HEK293 (cell line): ENCODE results near the gene CHRD.

ENCODE experiments used
- CTCF ChIA-PET: fragments of 350-600 bp; formaldehyde crosslinking; extraction: SDS; loops from one replicate; lab custom pipeline; 2021; ENCODE audit warnings: antibody characterized with exemption; lab: Yijun Ruan, JAX
- POLR2A ChIA-PET: fragments of 300-600 bp; formaldehyde crosslinking; extraction: SDS; loops from one replicate; lab custom pipeline; 2020; ENCODE audit warnings: antibody characterized with exemption, inconsistent platforms; lab: Yijun Ruan, JAX
- H3K27ac ChIP-seq: fragments of 200-500 bp; sonication (Bioruptor generic); 2 replicates; pipeline ENCODE4 v1.5.1; 2014; ENCODE audit warnings: low read depth, low read length, control low read depth, inconsistent platforms; ENCODE audit errors: extremely low read depth
- H3K36me3 ChIP-seq, 2 experiments: fragments of 200-500 bp in 1 of 2; sonication (Bioruptor generic) in 1 of 2; 1 replicate in 1 of 2; 2 replicates in 1 of 2; pipeline ENCODE4 v1.5.1; 2014 to 2017; ENCODE audit warnings: inconsistent platforms in 2 of 2, low read length in 2 of 2; ENCODE audit not compliant: control insufficient read depth in 2 of 2, insufficient read depth in 1 of 2
- H3K4me1 ChIP-seq: fragments of 200-500 bp; sonication (Bioruptor generic); 2 replicates; pipeline ENCODE4 v1.5.1; 2014; ENCODE audit warnings: mild to moderate bottlenecking, low read length, inconsistent platforms; ENCODE audit not compliant: control insufficient read depth, insufficient read depth
- H3K4me3 ChIP-seq: 2 replicates; pipeline ENCODE4 v1.5.1; 2011; ENCODE audit warnings: low read depth, mild to moderate bottlenecking, control low read depth, low read length, moderate library complexity
- H3K9me3 ChIP-seq: fragments of 200-500 bp; sonication (Bioruptor generic); 2 replicates; pipeline ENCODE4 v1.5.1; 2014; ENCODE audit warnings: low read depth, low read length, inconsistent platforms; ENCODE audit not compliant: control insufficient read depth, insufficient read depth
- GLIS2 ChIP-seq: fragments of 450-650 bp; formaldehyde crosslinking; IDR thresholded peaks from 2 replicates; pipeline ENCODE4 v1.5.1; 2016; ENCODE audit warnings: missing biosample characterization, missing genetic modification characterization
- MZF1 ChIP-seq: fragments of 450-650 bp; formaldehyde crosslinking; IDR thresholded peaks from 2 replicates; pipeline ENCODE4 v1.5.1; 2017; ENCODE audit warnings: missing biosample characterization, missing genetic modification characterization, borderline replicate concordance
- SALL2 ChIP-seq: fragments of 450-650 bp; formaldehyde crosslinking; IDR thresholded peaks from 2 replicates; pipeline ENCODE4 v1.5.0; 2017; ENCODE audit warnings: missing biosample characterization, mild to moderate bottlenecking, missing genetic modification characterization, borderline replicate concordance
- SP7 ChIP-seq: fragments of 450-650 bp; formaldehyde crosslinking; IDR thresholded peaks from 2 replicates; pipeline ENCODE4 v1.5.1; 2016; ENCODE audit warnings: missing biosample characterization, missing genetic modification characterization
- TRIM28 ChIP-seq: IDR thresholded peaks from 2 replicates; pipeline ENCODE4 v1.6.1; 2011; ENCODE audit warnings: low read length, control low read depth, borderline replicate concordance
- ZBTB1 ChIP-seq: fragments of 450-650 bp; formaldehyde crosslinking; IDR thresholded peaks from 2 replicates; pipeline ENCODE4 v1.5.1; 2016; ENCODE audit warnings: missing biosample characterization, missing genetic modification characterization
- ZBTB21 ChIP-seq: fragments of 450-650 bp; formaldehyde crosslinking; IDR thresholded peaks from 2 replicates; pipeline ENCODE4 v1.5.1; 2017; ENCODE audit warnings: missing biosample characterization, missing genetic modification characterization
- ZBTB8A ChIP-seq: fragments of 450-650 bp; formaldehyde crosslinking; IDR thresholded peaks from 2 replicates; pipeline ENCODE4 v1.5.1; 2016; ENCODE audit warnings: missing biosample characterization, missing genetic modification characterization
- ZNF155 ChIP-seq: fragments of 450-650 bp; formaldehyde crosslinking; IDR thresholded peaks from 2 replicates; pipeline ENCODE4 v1.5.1; 2016; ENCODE audit warnings: missing biosample characterization, missing genetic modification characterization
- ZNF157 ChIP-seq: fragments of 450-650 bp; formaldehyde crosslinking; IDR thresholded peaks from 2 replicates; pipeline ENCODE4 v1.5.1; 2016; ENCODE audit warnings: missing biosample characterization, missing genetic modification characterization
- ZNF24 ChIP-seq: fragments of 450-650 bp; formaldehyde crosslinking; IDR thresholded peaks from 2 replicates; pipeline ENCODE4 v1.5.1; 2016; ENCODE audit warnings: missing biosample characterization, missing genetic modification characterization
- ZNF571 ChIP-seq: fragments of 450-650 bp; formaldehyde crosslinking; IDR thresholded peaks from 2 replicates; pipeline ENCODE4 v1.5.0; 2017; ENCODE audit warnings: missing biosample characterization, missing genetic modification characterization
- ZNF600 ChIP-seq: fragments of 450-650 bp; formaldehyde crosslinking; IDR thresholded peaks from 2 replicates; pipeline ENCODE4 v1.5.1; 2016; ENCODE audit warnings: missing biosample characterization, missing genetic modification characterization
- ZNF621 ChIP-seq: fragments of 450-650 bp; formaldehyde crosslinking; IDR thresholded peaks from 2 replicates; pipeline ENCODE4 v1.5.1; 2017; ENCODE audit warnings: missing biosample characterization, missing genetic modification characterization
- ZNF658 ChIP-seq: fragments of 450-650 bp; formaldehyde crosslinking; IDR thresholded peaks from 2 replicates; pipeline ENCODE4; 2016; ENCODE audit warnings: missing biosample characterization, missing genetic modification characterization
- ZNF837 ChIP-seq: fragments of 450-650 bp; formaldehyde crosslinking; IDR thresholded peaks from 2 replicates; pipeline ENCODE4 v1.5.1; 2016; ENCODE audit warnings: missing biosample characterization, missing genetic modification characterization
- TF ChIP-seq, protein P1 (sequence below): fragments of 450-650 bp; formaldehyde crosslinking; IDR thresholded peaks from 2 replicates; pipeline ENCODE4 v1.5.1; 2016; ENCODE audit warnings: missing biosample characterization, missing genetic modification characterization
- TF ChIP-seq, protein P2 (sequence below): fragments of 450-650 bp; formaldehyde crosslinking; IDR thresholded peaks from 2 replicates; pipeline ENCODE4 v1.5.1; 2016; ENCODE audit warnings: missing biosample characterization, missing genetic modification characterization
- TF ChIP-seq, protein P3 (sequence below): fragments of 450-650 bp; formaldehyde crosslinking; IDR thresholded peaks from 2 replicates; pipeline ENCODE4 v1.5.1; 2016; ENCODE audit warnings: missing biosample characterization, missing genetic modification characterization, low read depth
- TF ChIP-seq, protein P4 (sequence below): fragments of 450-650 bp; formaldehyde crosslinking; IDR thresholded peaks from 2 replicates; pipeline ENCODE4 v1.5.1; 2016; ENCODE audit warnings: missing biosample characterization, missing genetic modification characterization

The CHRD gene

DNA sequence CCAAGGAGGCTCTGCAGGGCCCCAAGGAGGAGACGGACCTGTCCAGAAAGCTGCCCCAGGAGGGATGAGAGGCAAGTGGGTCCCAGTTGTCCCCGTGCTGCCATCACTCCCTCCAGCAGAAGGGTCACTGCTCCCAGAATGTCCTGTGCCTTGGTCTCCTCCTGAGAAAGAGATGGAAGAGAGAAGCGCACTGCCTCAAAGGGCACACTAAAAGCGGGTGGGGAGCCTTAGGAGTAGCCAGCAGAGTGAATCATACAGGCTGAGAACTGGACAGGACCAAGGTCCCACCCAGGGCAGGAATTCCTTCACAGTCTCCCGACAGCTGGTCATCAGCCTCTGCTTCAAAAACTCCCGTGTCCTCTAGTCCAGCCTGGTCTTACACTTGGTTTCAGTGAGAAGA is 6.4 kb upstream of the CHRD start:
- Histone ChIP-seq H3K4me3 (no peak overlapping the region), H3K27ac (no peak overlapping the region), H3K4me1 (no peaks in the 10 kb centered on the region), H3K9me3 (no peaks in the 10 kb centered on the region), H3K36me3 (peaks cover 0 to 13% of the 10 kb centered on the region in 2 experiments; a peak in 1 of 3 replicates)
- POLR2A ChIA-PET, result interaction anchor here (1.0 to 1.9 kb wide), 3 partner anchors 11 to 140 kb away, joined by 3 to 10 read pairs (median 3); partner anchors contain the start of genes CLCN2 and POLR2H
- CTCF ChIA-PET, result interaction anchor here (1.0 to 7.7 kb wide), 5 partner anchors 10 to 168 kb away, joined by 3 to 184 read pairs (median 55); no protein-coding TSS in a partner anchor
- TF ChIP-seq ZNF837 (tag by site-specific recombination) (no peak), SP7 (tag by site-specific recombination) (no peak), MZF1 (tag by site-specific recombination) (no peak), ZNF24 (tag by site-specific recombination) (no peak), ZNF571 (tag by site-specific recombination) (no peak), TRIM28 (no peak), ZNF157 (tag by site-specific recombination) (no peak), ZNF621 (tag by site-specific recombination) (no peak), ZBTB21 (no peak), SALL2 (tag by site-specific recombination) (no peak), ZNF155 (tag by site-specific recombination) (no peak), ZBTB1 (tag by site-specific recombination) (no peak), ZBTB8A (tag by site-specific recombination) (no peak), ZNF658 (no peak), ZNF600 (tag by site-specific recombination) (no peak)
- TF ChIP-seq, protein P1, sequence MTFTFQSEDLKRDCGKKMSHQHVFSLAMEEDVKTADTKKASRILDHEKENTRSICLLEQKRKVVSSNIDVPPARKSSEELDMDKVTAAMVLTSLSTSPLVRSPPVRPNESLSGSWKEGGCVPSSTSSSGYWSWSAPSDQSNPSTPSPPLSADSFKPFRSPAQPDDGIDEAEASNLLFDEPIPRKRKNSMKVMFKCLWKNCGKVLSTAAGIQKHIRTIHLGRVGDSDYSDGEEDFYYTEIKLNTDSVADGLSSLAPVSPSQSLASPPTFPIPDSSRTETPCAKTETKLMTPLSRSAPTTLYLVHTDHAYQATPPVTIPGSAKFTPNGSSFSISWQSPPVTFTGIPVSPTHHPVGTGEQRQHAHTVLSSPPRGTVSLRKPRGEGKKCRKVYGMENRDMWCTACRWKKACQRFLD (tag by site-specific recombination), result no peak
- TF ChIP-seq, protein P2, sequence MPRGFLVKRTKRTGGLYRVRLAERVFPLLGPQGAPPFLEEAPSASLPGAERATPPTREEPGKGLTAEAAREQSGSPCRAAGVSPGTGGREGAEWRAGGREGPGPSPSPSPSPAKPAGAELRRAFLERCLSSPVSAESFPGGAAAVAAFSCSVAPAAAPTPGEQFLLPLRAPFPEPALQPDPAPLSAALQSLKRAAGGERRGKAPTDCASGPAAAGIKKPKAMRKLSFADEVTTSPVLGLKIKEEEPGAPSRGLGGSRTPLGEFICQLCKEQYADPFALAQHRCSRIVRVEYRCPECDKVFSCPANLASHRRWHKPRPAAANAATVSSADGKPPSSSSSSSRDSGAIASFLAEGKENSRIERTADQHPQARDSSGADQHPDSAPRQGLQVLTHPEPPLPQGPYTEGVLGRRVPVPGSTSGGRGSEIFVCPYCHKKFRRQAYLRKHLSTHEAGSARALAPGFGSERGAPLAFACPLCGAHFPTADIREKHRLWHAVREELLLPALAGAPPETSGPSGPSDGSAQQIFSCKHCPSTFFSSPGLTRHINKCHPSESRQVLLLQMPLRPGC, result no peak
- TF ChIP-seq, protein P3, sequence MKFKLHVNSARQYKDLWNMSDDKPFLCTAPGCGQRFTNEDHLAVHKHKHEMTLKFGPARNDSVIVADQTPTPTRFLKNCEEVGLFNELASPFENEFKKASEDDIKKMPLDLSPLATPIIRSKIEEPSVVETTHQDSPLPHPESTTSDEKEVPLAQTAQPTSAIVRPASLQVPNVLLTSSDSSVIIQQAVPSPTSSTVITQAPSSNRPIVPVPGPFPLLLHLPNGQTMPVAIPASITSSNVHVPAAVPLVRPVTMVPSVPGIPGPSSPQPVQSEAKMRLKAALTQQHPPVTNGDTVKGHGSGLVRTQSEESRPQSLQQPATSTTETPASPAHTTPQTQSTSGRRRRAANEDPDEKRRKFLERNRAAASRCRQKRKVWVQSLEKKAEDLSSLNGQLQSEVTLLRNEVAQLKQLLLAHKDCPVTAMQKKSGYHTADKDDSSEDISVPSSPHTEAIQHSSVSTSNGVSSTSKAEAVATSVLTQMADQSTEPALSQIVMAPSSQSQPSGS (tag by site-specific recombination), result no peak

DNA sequence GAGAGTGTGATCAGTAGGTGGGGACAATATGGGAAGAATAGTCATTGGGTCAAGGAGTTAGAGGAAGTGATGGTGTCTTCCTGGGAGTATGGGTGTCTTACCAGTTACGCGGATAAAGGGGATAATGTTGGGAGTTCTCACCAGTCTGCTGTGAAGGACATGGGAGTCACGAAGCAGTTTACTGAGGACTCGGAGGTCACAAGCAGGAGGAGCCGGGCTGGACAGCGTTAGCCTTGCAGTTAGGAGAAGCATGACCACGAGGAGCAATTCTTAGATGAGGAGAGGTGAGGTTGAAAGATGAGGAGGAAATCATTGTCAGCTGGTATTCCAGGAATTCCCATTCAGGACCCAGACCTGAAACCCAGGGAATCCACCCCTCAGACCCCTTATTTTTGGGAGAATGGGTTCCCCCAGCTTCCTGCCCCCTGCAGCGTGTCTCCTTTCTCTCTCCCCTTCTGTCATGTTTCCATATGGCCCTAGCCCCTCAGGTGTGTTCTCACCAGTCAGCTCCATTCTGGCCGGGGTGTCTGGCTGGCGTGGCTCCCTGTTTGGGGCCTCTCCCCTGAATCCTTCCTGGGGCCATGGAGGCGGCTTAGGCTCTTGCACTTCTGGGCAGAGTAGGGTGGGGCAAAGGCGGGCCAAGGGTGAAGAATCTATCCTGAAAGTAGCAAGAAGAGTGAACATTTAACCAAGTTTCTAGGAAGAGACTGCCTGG is 4.0 kb upstream of the CHRD start:
- ChIA-PET CTCF (interaction anchor here (1.3 to 6.5 kb wide), 2 partner anchors 93 to 166 kb away, joined by 3 to 184 read pairs; no protein-coding TSS in a partner anchor), POLR2A (no interaction called here)
- TF ChIP-seq, protein P4, sequence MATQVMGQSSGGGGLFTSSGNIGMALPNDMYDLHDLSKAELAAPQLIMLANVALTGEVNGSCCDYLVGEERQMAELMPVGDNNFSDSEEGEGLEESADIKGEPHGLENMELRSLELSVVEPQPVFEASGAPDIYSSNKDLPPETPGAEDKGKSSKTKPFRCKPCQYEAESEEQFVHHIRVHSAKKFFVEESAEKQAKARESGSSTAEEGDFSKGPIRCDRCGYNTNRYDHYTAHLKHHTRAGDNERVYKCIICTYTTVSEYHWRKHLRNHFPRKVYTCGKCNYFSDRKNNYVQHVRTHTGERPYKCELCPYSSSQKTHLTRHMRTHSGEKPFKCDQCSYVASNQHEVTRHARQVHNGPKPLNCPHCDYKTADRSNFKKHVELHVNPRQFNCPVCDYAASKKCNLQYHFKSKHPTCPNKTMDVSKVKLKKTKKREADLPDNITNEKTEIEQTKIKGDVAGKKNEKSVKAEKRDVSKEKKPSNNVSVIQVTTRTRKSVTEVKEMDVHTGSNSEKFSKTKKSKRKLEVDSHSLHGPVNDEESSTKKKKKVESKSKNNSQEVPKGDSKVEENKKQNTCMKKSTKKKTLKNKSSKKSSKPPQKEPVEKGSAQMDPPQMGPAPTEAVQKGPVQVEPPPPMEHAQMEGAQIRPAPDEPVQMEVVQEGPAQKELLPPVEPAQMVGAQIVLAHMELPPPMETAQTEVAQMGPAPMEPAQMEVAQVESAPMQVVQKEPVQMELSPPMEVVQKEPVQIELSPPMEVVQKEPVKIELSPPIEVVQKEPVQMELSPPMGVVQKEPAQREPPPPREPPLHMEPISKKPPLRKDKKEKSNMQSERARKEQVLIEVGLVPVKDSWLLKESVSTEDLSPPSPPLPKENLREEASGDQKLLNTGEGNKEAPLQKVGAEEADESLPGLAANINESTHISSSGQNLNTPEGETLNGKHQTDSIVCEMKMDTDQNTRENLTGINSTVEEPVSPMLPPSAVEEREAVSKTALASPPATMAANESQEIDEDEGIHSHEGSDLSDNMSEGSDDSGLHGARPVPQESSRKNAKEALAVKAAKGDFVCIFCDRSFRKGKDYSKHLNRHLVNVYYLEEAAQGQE (tag by site-specific recombination), result peak; percentile 40; the same call in 1 of the 2 replicates
- TF ChIP-seq GLIS2 (tag by site-specific recombination), result no peak
- no peaks in the 10 kb centered on the region for H3K9me3 ChIP-seq
- H3K36me3 ChIP-seq, result no peaks in the 10 kb centered on the region
- H3K27ac ChIP-seq, result no peak overlapping the region
- no peak overlapping the region for H3K4me3 ChIP-seq
- H3K4me1 ChIP-seq, result no peaks in the 10 kb centered on the region
